Neural crest cell (in vitro differentiated cells): ENCODE results near the gene HELZ2. TPM values are rescaled to one million over a fixed set of nuclear protein-coding genes. Genes with fewer than 3 reads are reported as not detected.

Experiments used
- DNase-seq: peaks from one replicate; pipeline ENCODE4 v3.0.0; 2021; ENCODE audit warnings: low read depth, mixed read lengths, low spot score
- H3K27ac Mint-ChIP-seq: one replicate; pipeline ENCODE4 v1.8.0; 2021; ENCODE audit warnings: mild to moderate bottlenecking, mixed read lengths; ENCODE audit not compliant: unreplicated experiment
- H3K27me3 Mint-ChIP-seq: 2 replicates; pipeline ENCODE4 v1.8.0; 2021; ENCODE audit warnings: low read depth, mild to moderate bottlenecking, mixed read lengths
- H3K36me3 Mint-ChIP-seq: 2 replicates; pipeline ENCODE4 v1.8.0; 2021; ENCODE audit warnings: low read depth, mild to moderate bottlenecking, mixed read lengths
- H3K4me1 Mint-ChIP-seq: 2 replicates; pipeline ENCODE4 v1.8.0; 2021; ENCODE audit warnings: mixed read lengths
- H3K4me3 Mint-ChIP-seq: one replicate; pipeline ENCODE4 v1.8.0; 2021; ENCODE audit warnings: mild to moderate bottlenecking, mixed read lengths
- H3K9me3 Mint-ChIP-seq: 2 replicates; pipeline ENCODE4 v1.8.0; 2021; ENCODE audit warnings: mixed read lengths
- total RNA-seq: library from RNA; stranded (reverse); gene quantifications from 2 replicates; pipeline ENCODE4 v1.2.1, GENCODE V29; 2021
- TF ChIP-seq, protein P1 (sequence below): fragments of 200-600 bp; sonication (generic); conservative IDR thresholded peaks from 2 replicates; pipeline ENCODE4 v1.5.0; 2021; ENCODE audit warnings: antibody characterized with exemption, mild to moderate bottlenecking

HELZ2 gene
- total RNA-seq, 1 donor from 2014 or later: 22.3 TPM

DNA sequence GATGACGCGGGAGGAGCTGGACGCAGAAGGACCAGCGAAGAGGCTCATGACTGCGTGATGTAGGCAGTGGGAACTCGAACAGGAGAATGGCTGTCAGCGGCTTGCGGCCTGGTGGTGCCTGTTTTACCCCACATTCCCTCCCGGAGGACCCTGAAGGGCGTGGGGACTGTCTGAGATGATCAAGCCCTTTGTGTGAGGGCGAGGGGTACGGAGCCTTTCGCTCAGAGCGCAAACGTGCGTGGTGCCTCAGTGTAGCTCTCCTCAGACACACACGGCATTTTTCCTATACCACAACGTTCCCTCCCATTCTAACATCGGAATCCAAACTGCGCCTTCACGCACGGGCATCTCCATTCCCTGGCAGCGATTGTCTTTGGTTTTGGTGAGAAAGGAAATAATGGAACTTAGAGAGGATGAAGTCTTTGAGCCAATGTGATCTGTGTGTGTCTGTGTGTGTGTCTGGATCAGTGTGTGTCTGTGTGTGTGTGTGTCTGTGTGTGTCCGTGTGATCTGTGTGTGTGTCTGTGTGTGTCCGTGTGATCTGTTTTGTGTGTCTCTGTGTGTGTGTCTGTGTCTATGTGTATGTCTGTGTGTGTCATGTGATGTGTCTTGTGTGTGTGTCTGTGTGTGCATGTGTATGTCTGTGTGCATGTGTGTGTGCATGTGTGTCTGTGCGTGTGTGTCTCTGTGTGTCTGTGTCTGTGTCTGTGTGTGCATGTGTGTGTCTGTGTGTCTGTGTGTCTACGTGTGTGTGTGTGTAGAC, 42.2 kb downstream of the HELZ2 start:
- peak overlapping the region; percentile 44 for H3K27ac Mint-ChIP-seq
- DNase-seq: no peak
- H3K27me3 Mint-ChIP-seq: peaks cover 9% of the 10 kb centered on the region
- no peaks in the 10 kb centered on the region for H3K36me3 Mint-ChIP-seq
- H3K9me3 Mint-ChIP-seq: no peaks in the 10 kb centered on the region
- peak overlapping the region; percentile 4 for H3K4me3 Mint-ChIP-seq
- H3K4me1 Mint-ChIP-seq: peaks cover 20% of the 10 kb centered on the region
- TF ChIP-seq, protein P1, sequence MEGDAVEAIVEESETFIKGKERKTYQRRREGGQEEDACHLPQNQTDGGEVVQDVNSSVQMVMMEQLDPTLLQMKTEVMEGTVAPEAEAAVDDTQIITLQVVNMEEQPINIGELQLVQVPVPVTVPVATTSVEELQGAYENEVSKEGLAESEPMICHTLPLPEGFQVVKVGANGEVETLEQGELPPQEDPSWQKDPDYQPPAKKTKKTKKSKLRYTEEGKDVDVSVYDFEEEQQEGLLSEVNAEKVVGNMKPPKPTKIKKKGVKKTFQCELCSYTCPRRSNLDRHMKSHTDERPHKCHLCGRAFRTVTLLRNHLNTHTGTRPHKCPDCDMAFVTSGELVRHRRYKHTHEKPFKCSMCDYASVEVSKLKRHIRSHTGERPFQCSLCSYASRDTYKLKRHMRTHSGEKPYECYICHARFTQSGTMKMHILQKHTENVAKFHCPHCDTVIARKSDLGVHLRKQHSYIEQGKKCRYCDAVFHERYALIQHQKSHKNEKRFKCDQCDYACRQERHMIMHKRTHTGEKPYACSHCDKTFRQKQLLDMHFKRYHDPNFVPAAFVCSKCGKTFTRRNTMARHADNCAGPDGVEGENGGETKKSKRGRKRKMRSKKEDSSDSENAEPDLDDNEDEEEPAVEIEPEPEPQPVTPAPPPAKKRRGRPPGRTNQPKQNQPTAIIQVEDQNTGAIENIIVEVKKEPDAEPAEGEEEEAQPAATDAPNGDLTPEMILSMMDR: no peak

DNA sequence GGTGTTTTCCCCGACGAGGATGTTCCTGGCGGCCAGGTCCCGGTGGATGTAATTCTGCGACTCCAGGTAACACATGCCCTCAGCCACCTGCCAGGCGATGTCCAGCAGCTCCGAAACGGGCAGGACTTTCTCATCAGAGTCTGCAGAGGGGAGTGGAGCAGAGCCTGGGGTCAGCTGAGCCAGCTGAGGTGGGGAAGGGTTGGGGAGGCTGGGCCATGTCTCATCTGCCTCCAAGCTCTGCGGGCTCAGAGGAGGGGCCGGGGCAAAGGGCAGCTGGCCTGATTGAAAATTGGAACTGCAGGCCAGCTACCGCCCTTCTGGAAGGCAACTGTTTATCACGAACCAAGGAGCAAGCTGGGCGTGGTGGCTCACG, 43.3 kb downstream of the HELZ2 start:
- H3K4me3 Mint-ChIP-seq: no peak overlapping the region
- no peaks in the 10 kb centered on the region for H3K9me3 Mint-ChIP-seq
- no peak overlapping the region for H3K27ac Mint-ChIP-seq
- H3K4me1 Mint-ChIP-seq: peaks cover 16% of the 10 kb centered on the region
- no peak for DNase-seq
- TF ChIP-seq, protein P1: no peak
- H3K36me3 Mint-ChIP-seq: no peaks in the 10 kb centered on the region
- H3K27me3 Mint-ChIP-seq: peaks cover 9% of the 10 kb centered on the region

DNA sequence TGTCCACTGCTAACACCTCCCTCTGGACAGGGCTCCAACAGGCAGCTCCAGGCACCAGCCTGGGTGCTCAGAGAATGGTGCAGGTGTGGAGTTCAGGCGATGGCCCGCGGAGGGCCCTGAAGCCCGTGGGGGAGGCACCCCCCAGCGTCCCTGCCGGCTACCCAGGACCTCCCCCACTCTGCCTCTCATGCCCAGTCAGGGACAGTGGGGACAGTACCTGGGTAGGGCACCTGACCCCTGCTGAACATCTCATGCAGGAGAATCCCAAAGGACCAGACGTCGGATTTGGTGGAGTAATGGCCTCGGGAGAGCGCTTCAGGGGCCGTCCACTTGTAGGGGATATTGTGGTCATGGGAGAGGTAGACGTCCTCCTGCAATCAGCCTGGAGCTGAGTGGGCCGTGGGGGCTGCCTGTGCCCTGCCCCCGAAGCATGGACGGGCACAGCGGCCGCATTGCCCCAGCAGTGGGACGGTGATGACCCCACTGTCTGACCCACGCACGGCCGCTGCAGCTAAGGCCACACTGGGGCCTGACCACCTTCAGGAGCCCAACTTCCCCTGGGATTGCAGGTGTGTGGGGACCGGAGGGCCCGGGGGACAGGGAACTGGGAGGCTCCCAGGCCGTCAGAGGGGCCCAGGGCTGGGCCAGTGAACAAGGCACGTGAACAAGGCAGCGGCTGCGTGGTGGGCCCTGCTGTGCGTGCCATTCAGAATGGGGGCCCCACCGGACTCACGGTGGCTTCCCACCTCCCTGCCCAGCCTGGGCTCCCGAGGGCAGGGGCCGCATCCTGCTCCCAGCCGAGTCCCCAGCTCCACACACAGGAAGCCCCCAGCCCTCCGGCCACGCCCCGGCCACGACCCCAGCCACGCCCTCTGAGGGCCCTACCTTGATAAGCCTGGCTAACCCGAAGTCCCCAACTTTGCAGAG, 43.9 kb downstream of the HELZ2 start:
- TF ChIP-seq, protein P1: no peak
- no peak overlapping the region for H3K27ac Mint-ChIP-seq
- H3K27me3 Mint-ChIP-seq: peaks cover 9% of the 10 kb centered on the region
- H3K9me3 Mint-ChIP-seq: no peaks in the 10 kb centered on the region
- H3K36me3 Mint-ChIP-seq: no peaks in the 10 kb centered on the region
- H3K4me1 Mint-ChIP-seq: peaks cover 18% of the 10 kb centered on the region
- no peak for DNase-seq
- H3K4me3 Mint-ChIP-seq: no peak overlapping the region

DNA sequence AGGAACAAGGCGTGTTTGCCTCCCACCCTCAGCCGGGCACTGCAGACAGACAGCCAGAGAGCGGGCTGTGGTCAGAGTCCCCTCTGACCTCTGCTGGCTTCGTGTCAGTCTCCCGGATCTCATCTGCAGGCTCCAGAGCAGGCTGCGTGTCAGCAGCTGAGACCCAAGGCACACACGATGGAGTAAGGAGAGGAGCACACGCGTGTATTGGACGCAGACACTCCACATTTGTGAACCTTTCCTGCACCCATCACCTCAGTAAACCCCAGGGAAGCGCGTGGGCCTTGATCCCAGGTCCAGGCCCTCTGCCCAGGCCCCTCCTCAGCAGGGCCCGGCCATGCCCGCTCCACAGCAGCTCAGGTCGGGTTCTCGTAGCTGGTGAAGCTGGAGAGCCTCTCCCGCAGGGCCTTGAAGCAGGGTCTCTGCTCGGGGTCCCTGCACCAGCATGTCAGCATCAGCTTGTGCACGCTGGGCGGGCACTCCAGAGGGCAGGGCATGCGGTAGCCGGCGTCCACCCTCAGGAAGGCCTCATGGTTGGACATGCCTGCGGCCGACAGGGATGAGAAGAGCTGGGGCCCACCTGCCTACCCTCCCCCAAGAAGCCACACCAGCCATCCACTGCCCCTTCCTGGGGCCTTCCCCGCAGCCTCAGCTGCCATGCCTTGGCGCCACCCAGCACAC, 44.7 kb downstream of the HELZ2 start:
- Mint-ChIP-seq H3K4me3 (peak overlapping the region; percentile 69), H3K9me3 (no peaks in the 10 kb centered on the region), H3K4me1 (peaks cover 26% of the 10 kb centered on the region), H3K27me3 (peaks cover 9% of the 10 kb centered on the region), H3K27ac (no peak overlapping the region), H3K36me3 (no peaks in the 10 kb centered on the region)
- DNase-seq: no peak
- TF ChIP-seq, protein P1: no peak

DNA sequence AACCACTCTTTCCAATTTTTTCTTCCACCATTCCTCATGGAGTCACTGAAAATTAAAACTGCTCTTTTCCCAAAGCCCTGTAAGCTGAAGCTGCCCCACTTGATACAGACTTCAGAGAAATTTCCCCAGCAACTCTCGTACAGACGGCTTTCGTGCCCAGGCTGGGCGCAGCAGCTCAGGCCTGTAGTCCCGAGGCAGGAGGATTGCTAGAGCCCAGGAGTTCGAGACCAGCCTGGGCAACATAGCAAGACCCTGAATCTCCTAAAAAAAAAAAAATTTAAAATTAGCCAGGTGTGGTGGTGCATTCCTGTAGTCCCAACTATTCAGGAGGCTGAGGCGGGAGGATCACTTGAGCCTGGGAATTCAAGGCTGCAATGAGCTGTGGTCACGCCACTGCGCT, 46.9 kb downstream of the HELZ2 start:
- Mint-ChIP-seq H3K4me1 (peaks cover 29% of the 10 kb centered on the region), H3K36me3 (peaks cover 5% of the 10 kb centered on the region), H3K4me3 (peak overlapping the region; percentile 14), H3K27ac (no peak overlapping the region), H3K9me3 (no peaks in the 10 kb centered on the region), H3K27me3 (peaks cover 9% of the 10 kb centered on the region)
- no peak for DNase-seq
- TF ChIP-seq, protein P1: no peak
